ENCODE results near the gene PAIP2. TPM values are rescaled to one million over a fixed set of nuclear protein-coding genes. Genes with fewer than 3 reads are reported as not detected.
A peak's percentile ranks its signal among the peaks of the same experiment; 100 is the strongest.

Gene PAIP2
- total and polyA plus RNA-seq, 9 donors = 68.4 to 142 (median 104) TPM

- Histone ChIP-seq H3K27ac (no peak overlapping the region), H3K27me3 (no peaks in the 10 kb centered on the region), H3K4me3 (no peak overlapping the region), H3K4me1 (ENCODE audit: insufficient read depth) (peaks cover 3% of the 10 kb centered on the region), H3K9me3 (no peaks in the 10 kb centered on the region), H3K36me3 (no peaks in the 10 kb centered on the region)
- intact Hi-C loops (cut with DNase I) = no loop called here
- DNase-seq = peak in 2 of 5 donors; percentile 1 to 7
- TF ChIP-seq POLR2A (IDR thresholded peaks at IDR 0.05) = no peak
- TF ChIP-seq CTCF (IDR thresholded peaks at IDR 0.05) = no peak
- TF ChIP-seq EP300 (IDR thresholded peaks at IDR 0.05) = no peak
- WGBS, 3 donors = 81 to 92% (median 90%) methylated on average over 2 of the region's 2 CpGs
These were observed 33.3 kb downstream of the PAIP2 start for GRCh38 chr5:139374909-139375308.

- DNase-seq = peak in 1 of 5 donors; percentile 2
- Histone ChIP-seq H3K27ac (no peak overlapping the region), H3K9me3 (no peaks in the 10 kb centered on the region), H3K36me3 (no peaks in the 10 kb centered on the region), H3K4me1 (ENCODE audit: insufficient read depth) (peaks cover 3% of the 10 kb centered on the region), H3K4me3 (no peak overlapping the region), H3K27me3 (no peaks in the 10 kb centered on the region)
- 89 to 91% (median 89%) methylated on average over 7 of the region's 7 CpGs for WGBS, 3 donors
- TF ChIP-seq EP300 (IDR thresholded peaks at IDR 0.05) (no peak), CTCF (IDR thresholded peaks at IDR 0.05) (no peak), POLR2A (IDR thresholded peaks at IDR 0.05) (no peak)
- intact Hi-C loops (cut with DNase I) = no loop called here
These were observed 34.7 kb downstream of the PAIP2 start for GRCh38 chr5:139376364-139376763.

- no peak overlapping the region for H3K4me3 ChIP-seq
- H3K36me3 ChIP-seq = no peaks in the 10 kb centered on the region
- peaks cover 3% of the 10 kb centered on the region for H3K4me1 ChIP-seq (ENCODE audit: insufficient read depth)
- no peak overlapping the region for H3K27ac ChIP-seq
- H3K9me3 ChIP-seq = no peaks in the 10 kb centered on the region
- intact Hi-C loops (cut with DNase I) = no loop called here
- 86 to 90% (median 87%) methylated on average over 3 of the region's 3 CpGs for WGBS, 3 donors
- H3K27me3 ChIP-seq = no peaks in the 10 kb centered on the region
- peak in 3 of 5 donors; percentile 7 to 16 (median 8) for DNase-seq
- no peak for TF ChIP-seq EP300 (IDR thresholded peaks at IDR 0.05)
- TF ChIP-seq POLR2A (IDR thresholded peaks at IDR 0.05) = no peak
- no peak for TF ChIP-seq CTCF (IDR thresholded peaks at IDR 0.05)
These were observed 35.6 kb downstream of the PAIP2 start for GRCh38 chr5:139377226-139377625.

GRCh38 chr5:139378101-139378825, 36.6 kb downstream of the PAIP2 start:
- Histone ChIP-seq H3K36me3 (no peaks in the 10 kb centered on the region), H3K27ac (no peak overlapping the region), H3K4me1 (ENCODE audit: insufficient read depth) (peaks cover 3% of the 10 kb centered on the region), H3K4me3 (no peak overlapping the region), H3K27me3 (no peaks in the 10 kb centered on the region), H3K9me3 (no peaks in the 10 kb centered on the region)
- peak in 3 of 5 donors; percentile 16 to 32 (median 21) for DNase-seq
- TF ChIP-seq POLR2A (IDR thresholded peaks at IDR 0.05) (no peak), EP300 (IDR thresholded peaks at IDR 0.05) (no peak), CTCF (IDR thresholded peaks at IDR 0.05) (no peak)
- 48 to 71% (median 52%) methylated on average over 39 to 47 of the region's 47 CpGs for WGBS, 3 donors
- intact Hi-C loops (cut with DNase I) = no loop called here

Data from ovary (tissue), 9 donors.